ENCODE results near the gene REXO2.
A peak's percentile ranks its signal among the peaks of the same experiment; 100 is the strongest.

REXO2 gene

GRCh38 chr11:114439229-114440120, at the start of gene REXO2:
Gene REXO2, plus strand, starts transcription at chr11:114439467. Its CDS starts 62 bp downstream, at chr11:114439529.
- peak; percentile 96 for DNase-seq

- no peak for DNase-seq
These were observed 46.3 kb upstream of the REXO2 start for GRCh38 chr11:114392735-114393667.

- DNase-seq: no peak
These were observed 43.5 kb upstream of the REXO2 start for GRCh38 chr11:114395736-114396135.

- no peak for DNase-seq
These were observed 42.4 kb upstream of the REXO2 start for GRCh38 chr11:114396916-114397315.

- peak; percentile 17 for DNase-seq
These were observed 41.8 kb upstream of the REXO2 start for GRCh38 chr11:114397349-114397982.

- no peak for DNase-seq
These were observed 40.9 kb upstream of the REXO2 start for GRCh38 chr11:114398303-114398920.

- DNase-seq: no peak
These were observed 39.6 kb upstream of the REXO2 start for GRCh38 chr11:114399490-114400215.

GRCh38 chr11:114400216-114400914, 38.9 kb upstream of the REXO2 start, which contains the start of the genes C11orf71 and RBM7:
Gene C11orf71, minus strand, starts transcription at chr11:114400511. Its CDS starts 180 bp downstream, at chr11:114400331.
Gene RBM7, plus strand, starts transcription at chr11:114400666. Its CDS starts 6 bp downstream, at chr11:114400672.
- DNase-seq: peak; percentile 95

- DNase-seq: no peak
These were observed 38.4 kb upstream of the REXO2 start for GRCh38 chr11:114400915-114401223.

- no peak for DNase-seq
These were observed 38.0 kb upstream of the REXO2 start for GRCh38 chr11:114401311-114401710.

- DNase-seq: no peak
These were observed 26.3 kb upstream of the REXO2 start for GRCh38 chr11:114412946-114413345.

GRCh38 chr11:114413958-114414357, 25.3 kb upstream of the REXO2 start:
- DNase-seq: no peak

- no peak for DNase-seq
These were observed 22.8 kb upstream of the REXO2 start for GRCh38 chr11:114416441-114416961.

- no peak for DNase-seq
These were observed 13.0 kb upstream of the REXO2 start for GRCh38 chr11:114426280-114426679.

- no peak for DNase-seq
These were observed 9.0 kb upstream of the REXO2 start for GRCh38 chr11:114430290-114430689.

GRCh38 chr11:114432893-114433292, 6.4 kb upstream of the REXO2 start:
- DNase-seq: no peak

GRCh38 chr11:114433376-114433775, 5.9 kb upstream of the REXO2 start:
- DNase-seq: no peak

GRCh38 chr11:114438303-114438702, 964 bp upstream of the REXO2 start:
- no peak for DNase-seq

- DNase-seq: peak; percentile 43
These were observed 1.0 kb downstream of the REXO2 start for GRCh38 chr11:114440121-114440860.

All from midbrain (tissue), 1 donor.